NT2/D1 (cell line): ENCODE data around the gene PBRM1.

Experiments used
- DNase-seq: peaks from one replicate; pipeline ENCODE4 v3.0.0-alpha.2; 2011; ENCODE audit warnings: low read depth, low spot score
- H3K27me3 ChIP-seq: 2 replicates; pipeline ENCODE4 v1.6.0; 2011; ENCODE audit warnings: mild to moderate bottlenecking; ENCODE audit not compliant: insufficient read length, insufficient read depth
- H3K36me3 ChIP-seq: 2 replicates; pipeline ENCODE4 v1.6.1; 2011; ENCODE audit warnings: mild to moderate bottlenecking, low read length, mixed read lengths; ENCODE audit not compliant: insufficient read depth, insufficient read length
- H3K4me1 ChIP-seq: 2 replicates; pipeline ENCODE4 v1.5.1; 2011; ENCODE audit not compliant: insufficient read depth, insufficient read length
- H3K4me3 ChIP-seq: 2 replicates; pipeline ENCODE4 v1.5.1; 2011; ENCODE audit warnings: low read depth; ENCODE audit not compliant: insufficient read length
- H3K9ac ChIP-seq: 2 replicates; pipeline ENCODE4 v1.6.0; 2011; ENCODE audit warnings: low read depth; ENCODE audit not compliant: insufficient read length
- H3K9me3 ChIP-seq: 2 replicates; pipeline ENCODE4 v1.5.1; 2011; ENCODE audit warnings: mild to moderate bottlenecking, low read length; ENCODE audit not compliant: insufficient read depth
- SUZ12 ChIP-seq: IDR thresholded peaks from 2 replicates; pipeline ENCODE4 v1.6.1; 2011; ENCODE audit not compliant: insufficient read length, insufficient read depth; ENCODE audit errors: extremely low read depth
- YY1 ChIP-seq: IDR thresholded peaks from 2 replicates; pipeline ENCODE4 v1.6.1; 2011; ENCODE audit not compliant: insufficient read length, insufficient read depth
- ZNF274 ChIP-seq: IDR thresholded peaks from 2 replicates; pipeline ENCODE4 v1.6.1; 2011; ENCODE audit warnings: mild to moderate bottlenecking, low read depth, low read length

PBRM1 gene

GRCh38 chr3:52554026-52554755 lies 131.5 kb downstream of the PBRM1 start:
- TF ChIP-seq YY1 = no peak
- TF ChIP-seq SUZ12 = no peak
- TF ChIP-seq ZNF274 = no peak
- peaks cover 78% of the 10 kb centered on the region for H3K36me3 ChIP-seq
- H3K27me3 ChIP-seq = no peaks in the 10 kb centered on the region
- H3K4me3 ChIP-seq = no peak overlapping the region
- no peaks in the 10 kb centered on the region for H3K4me1 ChIP-seq
- no peaks in the 10 kb centered on the region for H3K9me3 ChIP-seq
- H3K9ac ChIP-seq = no peak overlapping the region
- DNase-seq = no peak

DNA sequence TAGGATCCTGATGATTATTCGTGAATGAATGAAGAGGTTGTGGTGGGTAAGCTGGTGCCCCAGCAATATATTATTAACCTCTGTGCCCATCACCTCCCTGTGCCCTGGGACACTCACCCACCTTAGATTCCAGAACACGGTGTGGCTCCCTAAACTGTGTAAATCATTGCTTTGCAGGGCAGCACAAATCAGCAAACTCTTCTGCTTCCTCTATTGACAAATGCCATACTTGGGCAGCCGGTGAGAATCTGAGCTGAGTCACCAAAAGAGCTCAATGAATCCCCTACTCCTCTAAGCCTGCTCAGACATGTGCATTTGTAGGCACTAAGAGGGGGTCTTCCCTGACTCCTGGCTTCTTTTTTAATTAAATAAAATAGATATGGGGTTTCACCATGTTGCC lies 133.6 kb downstream of the PBRM1 start:
- Histone ChIP-seq H3K4me1 (no peaks in the 10 kb centered on the region), H3K36me3 (peaks cover 72% of the 10 kb centered on the region), H3K27me3 (no peaks in the 10 kb centered on the region), H3K9me3 (no peaks in the 10 kb centered on the region), H3K4me3 (no peak overlapping the region), H3K9ac (no peak overlapping the region)
- TF ChIP-seq SUZ12 = no peak
- no peak for TF ChIP-seq ZNF274
- TF ChIP-seq YY1 = no peak
- no peak for DNase-seq

DNA sequence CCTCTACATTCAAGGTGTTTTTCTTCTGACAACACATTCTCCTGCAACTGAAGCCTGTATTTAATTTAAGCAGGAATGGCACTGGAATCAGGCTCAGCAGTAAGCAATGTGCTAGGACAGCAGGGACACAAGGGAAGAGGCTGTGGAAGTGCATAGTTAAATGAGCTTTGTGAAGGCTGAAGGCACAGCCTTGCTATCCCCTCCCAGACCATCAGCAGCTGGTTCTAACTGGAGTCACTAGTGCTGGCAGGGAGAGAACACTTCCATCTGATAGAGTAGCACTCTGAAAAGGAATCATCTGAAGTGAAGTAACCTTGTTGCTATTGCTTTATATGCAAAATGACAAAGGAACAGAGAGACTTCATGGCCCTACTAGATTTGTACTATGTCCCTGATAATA lies 134.6 kb downstream of the PBRM1 start:
- H3K9ac ChIP-seq = no peak overlapping the region
- no peaks in the 10 kb centered on the region for H3K4me1 ChIP-seq
- no peaks in the 10 kb centered on the region for H3K9me3 ChIP-seq
- DNase-seq = no peak
- TF ChIP-seq SUZ12 (no peak), ZNF274 (no peak), YY1 (no peak)
- no peak overlapping the region for H3K4me3 ChIP-seq
- H3K36me3 ChIP-seq = peaks cover 74% of the 10 kb centered on the region
- H3K27me3 ChIP-seq = no peaks in the 10 kb centered on the region

- H3K4me1 ChIP-seq = no peaks in the 10 kb centered on the region
- no peak overlapping the region for H3K9ac ChIP-seq
- H3K36me3 ChIP-seq = peaks cover 66% of the 10 kb centered on the region
- H3K27me3 ChIP-seq = no peaks in the 10 kb centered on the region
- no peak for TF ChIP-seq SUZ12
- TF ChIP-seq ZNF274 = no peak
- TF ChIP-seq YY1 = no peak
- H3K4me3 ChIP-seq = no peak overlapping the region
- no peak for DNase-seq
- H3K9me3 ChIP-seq = no peaks in the 10 kb centered on the region
Observed at GRCh38 chr3:52547143-52547542, 138.6 kb downstream of the PBRM1 start.

- no peak overlapping the region for H3K9ac ChIP-seq
- H3K27me3 ChIP-seq = no peaks in the 10 kb centered on the region
- H3K36me3 ChIP-seq = peaks cover 66% of the 10 kb centered on the region
- DNase-seq = no peak
- TF ChIP-seq ZNF274 (no peak), YY1 (no peak), SUZ12 (no peak)
- no peaks in the 10 kb centered on the region for H3K9me3 ChIP-seq
- no peaks in the 10 kb centered on the region for H3K4me1 ChIP-seq
- H3K4me3 ChIP-seq = no peak overlapping the region
Observed at GRCh38 chr3:52546111-52546901, 139.4 kb downstream of the PBRM1 start.

DNA sequence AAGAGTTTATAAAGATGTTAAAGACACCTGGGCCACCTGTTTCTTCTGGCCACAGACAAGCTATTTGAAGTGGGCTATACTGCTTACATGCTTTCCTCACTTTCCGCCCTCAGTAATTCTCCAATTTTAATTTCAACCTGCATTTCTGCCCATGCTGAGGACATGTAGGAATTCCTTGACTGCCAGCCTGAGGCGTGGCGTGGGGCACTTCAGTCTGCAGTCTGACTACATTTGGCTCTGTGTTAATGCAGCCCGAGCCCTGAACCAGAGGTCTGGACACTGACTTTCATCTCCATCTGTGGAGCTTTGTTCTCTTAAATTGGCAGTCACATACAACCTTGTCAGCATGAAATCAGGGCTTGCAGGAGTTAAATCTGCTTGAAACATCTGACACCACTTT lies 140.8 kb downstream of the PBRM1 start:
- Histone ChIP-seq H3K27me3 (no peaks in the 10 kb centered on the region), H3K4me1 (no peaks in the 10 kb centered on the region), H3K9me3 (no peaks in the 10 kb centered on the region), H3K36me3 (peaks cover 61% of the 10 kb centered on the region), H3K9ac (no peak overlapping the region), H3K4me3 (no peak overlapping the region)
- TF ChIP-seq SUZ12 (no peak), YY1 (no peak)
- DNase-seq = no peak

DNA sequence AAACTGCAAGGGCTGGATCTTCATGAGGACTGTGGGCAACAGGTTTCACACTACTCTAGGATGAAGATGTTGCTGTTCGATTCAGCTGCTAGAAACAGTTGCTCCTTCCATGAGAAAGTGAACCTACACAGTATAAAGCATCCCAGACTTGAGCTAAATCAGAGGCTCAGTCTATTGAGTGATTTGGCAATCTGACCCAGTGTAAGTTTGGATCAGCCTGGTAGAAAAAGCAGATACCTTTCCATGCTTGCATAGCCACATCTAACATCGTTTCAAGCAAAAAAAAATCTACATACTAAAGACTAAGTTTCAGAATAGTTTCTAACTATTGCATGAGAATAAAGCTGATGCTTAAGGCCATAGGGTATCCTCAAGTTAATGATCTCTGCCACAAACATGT lies 144.7 kb downstream of the PBRM1 start:
- Histone ChIP-seq H3K4me3 (no peak overlapping the region), H3K36me3 (peaks cover 58% of the 10 kb centered on the region), H3K4me1 (no peaks in the 10 kb centered on the region), H3K9ac (no peak overlapping the region), H3K27me3 (no peaks in the 10 kb centered on the region), H3K9me3 (no peaks in the 10 kb centered on the region)
- no peak for DNase-seq
- TF ChIP-seq SUZ12 (no peak), YY1 (no peak), ZNF274 (no peak)
